OCI-LY7 (cell line): Measurements from ENCODE around the gene MPZ. TPM values are rescaled to one million over a fixed set of nuclear protein-coding genes. Genes with fewer than 3 reads are reported as not detected.
"Not testable (repeated sequence)": the region's sequence is repeated elsewhere in the genome, so short reads cannot be mapped to it uniquely, and the experiment has no call there.

Experiments used
- BruUV-seq: library from RNA; stranded (reverse); fragments of 400-500 nt; replicated peaks from 2 replicates; lab custom pipeline; 2021; lab: Mats Ljungman, UMichigan
- CTCF ChIA-PET: fragments of 300-600 bp; sonication (Branson Sonifier 250); formaldehyde crosslinking; loops from one replicate; lab custom pipeline; 2022; ENCODE audit warnings: antibody characterized with exemption; ENCODE audit not compliant: unreplicated experiment; lab: Charles Lee
- POLR2A ChIA-PET: fragments of 300-600 bp; sonication (Branson Sonifier 250); formaldehyde crosslinking; loops from one replicate; lab custom pipeline; 2022; ENCODE audit warnings: antibody characterized with exemption; lab: Charles Lee
- DNase-seq: peaks from one replicate; pipeline ENCODE4 v3.0.0-alpha.2; 2015; ENCODE audit warnings: low spot score
- H2AFZ ChIP-seq: fragments of 200-600 bp; sonication (generic), shearing (Covaris generic); 2 replicates; pipeline ENCODE4 v1.6.1; 2014; ENCODE audit warnings: mild to moderate bottlenecking, antibody characterized with exemption, low read length, moderate library complexity
- H3K27ac ChIP-seq: fragments of 200-600 bp; sonication (generic); 2 replicates; pipeline ENCODE4 v1.5.1; 2014; ENCODE audit warnings: mixed run types, low read depth, mild to moderate bottlenecking, moderate library complexity, low read length, inconsistent platforms; ENCODE audit not compliant: poor library complexity, severe bottlenecking
- H3K36me3 ChIP-seq: fragments of 200-600 bp; sonication (generic); 2 replicates; pipeline ENCODE4 v1.6.1; 2014; ENCODE audit warnings: mild to moderate bottlenecking, antibody characterized with exemption, low read length, moderate library complexity, mixed read lengths; ENCODE audit not compliant: insufficient read depth
- H3K4me1 ChIP-seq: fragments of 200-600 bp; sonication (generic); 2 replicates; pipeline ENCODE4 v1.5.1; 2014; ENCODE audit warnings: mild to moderate bottlenecking, low read length; ENCODE audit not compliant: insufficient read depth, poor library complexity, severe bottlenecking
- H3K4me2 ChIP-seq: fragments of 200-600 bp; sonication (generic); 2 replicates; pipeline ENCODE4 v1.6.1; 2014; ENCODE audit warnings: mild to moderate bottlenecking, low read length
- H3K4me3 ChIP-seq: fragments of 200-600 bp; sonication (generic); 2 replicates; pipeline ENCODE4 v1.5.1; 2014; ENCODE audit warnings: mild to moderate bottlenecking, low read depth, low read length; ENCODE audit not compliant: poor library complexity, severe bottlenecking
- H3K79me2 ChIP-seq: fragments of 200-600 bp; sonication (generic); 2 replicates; pipeline ENCODE4 v1.6.1; 2016; ENCODE audit warnings: low read depth, mild to moderate bottlenecking, low read length, moderate library complexity, mixed read lengths; ENCODE audit not compliant: insufficient read depth
- H3K9me2 ChIP-seq: fragments of 200-600 bp; sonication (generic); 2 replicates; pipeline ENCODE4 v1.6.1; 2016; ENCODE audit warnings: mild to moderate bottlenecking, low read length, mixed read lengths; ENCODE audit not compliant: insufficient read depth
- H3K9me3 ChIP-seq: fragments of 200-600 bp; sonication (generic); 2 replicates; pipeline ENCODE4 v1.6.1; 2014; ENCODE audit warnings: mild to moderate bottlenecking, mixed run types, low read length, mixed read lengths
- H4K20me1 ChIP-seq: fragments of 200-600 bp; sonication (generic); 2 replicates; pipeline ENCODE4 v1.6.1; 2014; ENCODE audit warnings: mild to moderate bottlenecking, antibody characterized with exemption, low read length, moderate library complexity, mixed read lengths; ENCODE audit not compliant: insufficient read depth
- CTCF ChIP-seq: fragments of 200-600 bp; sonication (generic); conservative IDR thresholded peaks from 2 replicates; pipeline ENCODE4 v1.5.1; 2014; ENCODE audit warnings: mild to moderate bottlenecking, antibody characterized with exemption, low read length, moderate library complexity, mixed read lengths
- EZH2phosphoT487 ChIP-seq: fragments of 200-600 bp; sonication (generic); IDR thresholded peaks from 2 replicates; pipeline ENCODE4 v1.6.1; 2018; ENCODE audit warnings: low read depth, borderline replicate concordance, mild to moderate bottlenecking, mixed run types, antibody characterized with exemption, low read length, moderate library complexity, mixed read lengths
- intact Hi-C: fragments of 100-400 bp; cut with micrococcal nuclease; formaldehyde crosslinking; loops from one replicate; pipeline ENCODE4 v1.10.0; 2022; ENCODE audit not compliant: unreplicated experiment
- total RNA-seq, 2 experiments: library from RNA; depleted of rRNA in 1 of 2; stranded (reverse); fragments of >200 nt in 1 of 2; shearing (Covaris generic) in 1 of 2; gene quantifications; 2 replicates each; pipeline ENCODE4 v1.2.3, GENCODE V29; 2014 to 2022

Gene MPZ
- total RNA-seq, 2 experiments from 2014 or later: 4.5 to 9.0 TPM

- ChIA-PET POLR2A (no interaction called here), CTCF (no interaction called here)
- no peak within 1 kb of the TSS for H3K4me3 ChIP-seq
- H3K4me2 ChIP-seq: peak within 1 kb of the TSS; percentile 36; the same call in 1 of the 2 replicates
- intact Hi-C loops: no loop called here
- H3K9me2 ChIP-seq: no peaks in the 10 kb centered on the region
- no TSS peak for BruUV-seq
- no peak for DNase-seq
- peaks cover 18% of the 10 kb centered on the region for H3K4me1 ChIP-seq
- H4K20me1 ChIP-seq: no peaks in the 10 kb centered on the region
- no peaks in the 10 kb centered on the region for H3K79me2 ChIP-seq
- no peak within 1 kb of the TSS for H2AFZ ChIP-seq
- no peak within 1 kb of the TSS for H3K27ac ChIP-seq
- TF ChIP-seq EZH2phosphoT487: no peak
- TF ChIP-seq CTCF: no peak
- H3K9me3 ChIP-seq: no peaks in the 10 kb centered on the region
- H3K36me3 ChIP-seq: no peaks in the 10 kb centered on the region
Observed at GRCh38 chr1:161258439-161259344, 51.1 kb downstream of the MPZ start, which contains the start of gene PCP4L1. Gene PCP4L1, plus strand, starts transcription at chr1:161258745. Its CDS starts 230 bp downstream, at chr1:161258975.

- intact Hi-C loops, H3K27ac ChIP-seq, BruUV-seq, H3K79me2 ChIP-seq, H2AFZ ChIP-seq, H3K9me3 ChIP-seq, H3K4me3 ChIP-seq, H3K4me2 ChIP-seq, H3K9me2 ChIP-seq, H3K36me3 ChIP-seq, CTCF ChIA-PET, H4K20me1 ChIP-seq, DNase-seq: not testable (repeated sequence)
- POLR2A ChIA-PET: interaction anchor here (0.9 kb wide), 1 partner anchor 30 kb away, joined by 3 read pairs; no protein-coding TSS in a partner anchor
- H3K4me1 ChIP-seq: peaks cover 18% of the 10 kb centered on the region
Observed at GRCh38 chr1:161257109-161257508, 52.7 kb downstream of the MPZ start.

DNA sequence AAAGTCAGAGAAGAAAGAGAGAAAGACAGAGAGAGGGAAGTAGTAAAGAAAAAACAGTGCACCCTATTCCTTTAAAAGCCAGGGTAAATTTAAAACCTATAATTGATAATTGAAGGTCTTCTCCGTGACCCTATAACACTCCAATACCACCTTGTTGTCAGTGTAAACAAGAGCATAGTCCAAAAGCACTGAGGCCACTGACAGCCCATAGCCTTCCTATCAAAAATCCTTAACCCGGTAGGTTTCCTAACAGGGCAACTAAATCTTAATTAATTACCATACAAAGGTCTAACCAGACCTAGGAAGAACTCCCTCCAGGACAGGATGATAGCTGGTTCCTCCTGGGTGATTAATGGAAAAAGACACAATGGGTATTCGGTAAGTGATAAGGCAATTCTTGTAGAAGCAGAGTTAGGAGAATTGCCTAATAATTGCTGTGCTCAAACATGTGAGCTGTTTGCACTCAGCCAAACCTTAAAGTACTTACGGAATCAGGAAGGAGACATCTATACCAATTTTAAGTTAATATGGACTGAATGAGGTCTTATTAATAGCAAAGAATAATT is 53.7 kb downstream of the MPZ start:
- intact Hi-C loops, H3K79me2 ChIP-seq, H4K20me1 ChIP-seq, CTCF ChIA-PET, DNase-seq, H3K4me1 ChIP-seq, H3K9me3 ChIP-seq, BruUV-seq, H2AFZ ChIP-seq, H3K27ac ChIP-seq, H3K9me2 ChIP-seq, H3K4me3 ChIP-seq, H3K4me2 ChIP-seq, H3K36me3 ChIP-seq, POLR2A ChIA-PET: not testable (repeated sequence)

- H4K20me1 ChIP-seq, H3K4me1 ChIP-seq, BruUV-seq, H3K9me2 ChIP-seq, intact Hi-C loops, H2AFZ ChIP-seq, DNase-seq, H3K9me3 ChIP-seq, H3K79me2 ChIP-seq, CTCF ChIA-PET, H3K4me2 ChIP-seq, H3K27ac ChIP-seq, H3K36me3 ChIP-seq, POLR2A ChIA-PET, H3K4me3 ChIP-seq: not testable (repeated sequence)
Observed at GRCh38 chr1:161255302-161255701, 54.5 kb downstream of the MPZ start.
